Activated T-cell treated with anti-CD3 and anti-CD28 coated beads for 24 hours (primary cell): Measurements from ENCODE around the gene NTSR1.

ENCODE experiments used
- DNase-seq: peaks from one replicate; pipeline ENCODE4 v3.0.0-alpha.2; 2020; ENCODE audit warnings: low read depth

Gene NTSR1

DNA sequence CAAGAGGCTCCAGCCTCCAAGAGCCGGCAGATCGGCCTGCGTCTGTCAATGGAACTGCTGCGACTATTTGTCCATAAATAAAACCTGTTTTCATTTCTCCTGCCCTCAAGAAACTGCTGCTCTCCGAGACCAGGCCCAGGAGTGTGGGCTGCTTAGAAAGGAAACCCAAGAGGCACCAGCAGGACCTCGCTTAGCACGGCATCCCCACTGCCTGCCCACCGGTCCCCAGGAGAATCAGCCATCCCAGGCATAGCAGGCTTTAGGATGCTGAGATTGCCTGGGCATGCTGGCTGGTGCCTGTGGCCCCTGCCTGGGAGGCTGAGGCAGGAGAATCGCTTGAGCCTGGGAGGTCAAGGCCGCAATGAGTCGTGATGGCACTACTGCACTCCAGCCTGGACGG lies 17.6 kb downstream of the NTSR1 start:
- DNase-seq: no peak

DNA sequence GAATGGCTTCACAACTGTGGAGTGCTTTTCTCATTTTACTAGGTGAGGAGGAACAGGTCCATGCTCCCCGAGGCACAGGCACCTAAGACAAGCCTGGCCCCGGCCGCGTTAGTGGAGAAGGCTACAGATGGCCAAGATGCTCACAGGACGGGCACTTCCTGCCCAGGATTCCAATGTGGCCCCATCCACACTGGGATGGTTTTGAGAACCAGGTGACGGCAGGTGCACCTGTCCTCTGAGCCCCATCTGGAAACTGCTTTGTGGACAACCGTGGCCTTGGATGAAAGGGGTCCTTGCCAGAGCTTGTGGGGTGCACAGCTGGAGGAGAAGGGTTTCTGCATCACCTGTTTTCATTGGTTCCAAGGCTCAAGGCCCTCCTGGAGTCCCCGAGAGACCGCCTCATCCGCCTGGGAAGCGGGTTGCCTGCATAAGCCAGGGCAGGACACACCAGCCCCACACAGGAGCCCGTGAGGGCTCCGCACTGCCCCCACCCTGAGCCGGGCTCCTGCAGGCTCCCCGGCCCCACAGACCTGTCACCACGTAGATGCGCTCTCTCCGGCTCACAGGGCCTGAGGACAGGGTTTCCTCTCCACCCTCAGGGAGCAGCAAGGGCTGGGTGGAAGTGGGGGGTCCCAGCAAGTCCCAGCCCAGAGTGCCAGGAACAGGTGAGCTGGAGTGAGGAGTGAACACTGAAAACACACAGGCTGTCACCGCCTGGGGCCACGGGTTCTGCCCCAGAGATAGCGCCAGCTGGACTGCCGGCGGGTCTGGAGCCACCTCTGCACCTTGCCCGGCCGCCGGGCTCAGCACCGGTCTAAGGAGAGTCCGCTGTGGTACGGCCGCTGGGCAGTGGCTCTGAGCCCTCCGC lies 18.3 kb downstream of the NTSR1 start:
- DNase-seq: no peak

DNA sequence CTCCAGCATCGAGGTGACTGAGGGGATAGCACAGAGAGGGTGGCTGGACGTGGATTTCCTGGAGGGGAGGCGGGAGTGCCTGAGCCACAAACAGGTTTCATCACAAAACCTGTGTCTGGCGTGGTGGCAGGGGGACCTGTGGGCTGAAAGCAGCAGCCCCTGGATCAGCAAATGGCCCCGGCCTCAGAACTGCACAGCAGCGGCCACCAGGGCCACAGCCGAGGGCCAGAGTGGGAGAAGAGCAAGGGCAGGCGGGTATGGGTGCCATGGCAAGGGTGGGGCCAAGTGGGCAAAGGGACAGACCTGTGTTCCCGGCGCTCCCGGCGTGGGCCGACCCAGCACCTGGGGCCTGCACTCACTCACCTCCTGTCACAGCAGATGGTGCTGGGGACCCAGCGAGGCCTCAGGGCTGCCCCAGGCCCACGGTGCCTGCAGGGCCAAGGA lies 19.0 kb downstream of the NTSR1 start:
- no peak for DNase-seq

DNA sequence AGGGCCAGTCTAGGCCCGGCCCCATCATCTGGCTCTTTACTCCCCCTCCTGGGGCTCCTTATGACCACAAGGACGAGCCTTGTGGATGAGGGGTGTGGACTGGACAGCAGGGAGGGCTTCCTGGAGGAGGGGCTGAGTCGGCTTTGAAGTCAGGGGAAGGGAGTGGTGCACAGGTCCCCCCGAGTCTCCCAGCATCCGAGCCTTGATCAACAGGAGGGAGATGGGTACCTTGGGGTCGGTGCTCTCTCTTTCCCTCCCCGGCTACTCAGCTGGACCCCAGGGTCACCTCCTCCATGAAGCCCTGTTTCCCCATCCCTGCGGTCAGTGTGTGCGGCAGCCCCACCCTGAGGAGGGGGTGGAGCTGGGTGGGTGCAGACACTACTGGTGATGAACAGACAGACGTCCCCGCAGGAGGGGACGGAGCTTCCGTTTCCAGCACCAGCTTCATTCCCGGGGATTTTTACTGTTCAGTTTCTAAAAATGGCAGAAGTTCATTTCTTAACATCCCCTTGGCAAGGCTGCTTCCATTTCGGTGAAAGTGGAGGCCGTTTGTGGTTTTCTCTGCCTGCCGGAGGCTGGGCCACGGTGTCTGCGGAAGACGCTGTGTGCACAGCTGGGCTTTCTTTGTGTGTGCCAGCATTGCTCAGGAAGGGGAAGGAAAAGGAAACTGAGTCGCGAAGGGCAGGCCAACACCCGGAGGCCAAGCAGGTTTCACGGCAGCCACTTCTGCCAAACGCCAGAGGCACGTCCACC lies 19.6 kb downstream of the NTSR1 start:
- DNase-seq: no peak

DNA sequence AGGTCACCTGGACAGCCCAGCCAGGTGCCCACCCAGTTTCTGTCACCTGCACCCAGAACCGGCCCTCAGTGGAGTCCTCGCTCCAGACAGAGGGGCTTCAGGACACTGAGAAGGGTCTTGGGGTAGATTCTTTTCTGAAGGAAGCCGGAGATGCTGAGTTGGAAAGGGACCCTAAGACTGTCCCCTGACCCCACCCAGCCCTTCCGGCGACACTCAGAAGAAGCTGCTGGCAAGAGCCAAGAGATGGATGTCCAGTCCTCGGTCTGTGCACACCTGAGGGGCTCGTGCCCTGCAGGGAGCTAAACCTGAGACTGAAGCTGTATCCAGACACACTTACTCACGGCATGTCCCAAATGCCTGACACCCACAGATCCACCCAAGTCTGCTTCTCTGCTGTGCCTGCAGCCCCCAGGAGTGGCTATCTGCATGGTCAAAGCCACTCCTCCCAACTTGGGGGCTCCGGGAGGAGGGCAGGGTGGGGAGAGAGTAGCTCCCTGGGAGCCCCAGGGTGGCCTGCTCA lies 20.2 kb downstream of the NTSR1 start:
- DNase-seq: no peak

- no peak for DNase-seq
Observed at GRCh38 chr20:62730481-62730880, 21.8 kb downstream of the NTSR1 start.

GRCh38 chr20:62732031-62732760 lies 23.6 kb downstream of the NTSR1 start:
- no peak for DNase-seq

DNA sequence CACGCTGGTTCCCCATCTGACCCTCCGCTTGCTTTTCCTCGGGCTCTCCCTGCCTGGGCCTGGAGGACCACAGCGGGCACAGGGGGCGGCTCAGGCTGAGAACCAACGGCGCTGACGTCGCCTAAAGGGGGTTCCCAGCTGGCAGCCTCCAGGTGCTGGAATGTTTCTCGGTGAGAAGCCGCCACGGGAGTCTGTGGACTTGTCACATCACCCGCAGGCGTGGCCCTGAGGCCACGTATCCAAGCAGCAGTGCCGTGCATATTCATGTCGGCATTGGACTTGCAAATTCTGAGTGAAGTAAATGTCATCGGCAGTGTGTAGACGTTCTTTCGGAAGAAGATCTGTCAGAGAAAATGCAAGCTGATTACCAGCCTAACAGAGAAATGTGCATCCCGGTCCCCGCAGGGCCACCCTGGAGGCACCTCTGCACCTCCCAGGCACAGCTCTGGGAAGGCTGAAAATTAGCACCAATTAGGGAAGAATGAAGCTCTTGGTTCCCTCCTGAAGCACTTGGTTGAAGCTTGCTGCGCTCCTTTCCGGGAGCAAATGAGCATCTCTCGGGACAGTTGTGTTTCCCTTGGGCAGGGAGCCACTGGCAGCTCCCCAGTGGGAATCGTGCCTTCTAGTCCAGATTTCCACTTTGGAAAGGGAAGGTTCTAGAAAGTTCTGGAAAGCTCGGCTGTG lies 24.3 kb downstream of the NTSR1 start:
- no peak for DNase-seq

DNA sequence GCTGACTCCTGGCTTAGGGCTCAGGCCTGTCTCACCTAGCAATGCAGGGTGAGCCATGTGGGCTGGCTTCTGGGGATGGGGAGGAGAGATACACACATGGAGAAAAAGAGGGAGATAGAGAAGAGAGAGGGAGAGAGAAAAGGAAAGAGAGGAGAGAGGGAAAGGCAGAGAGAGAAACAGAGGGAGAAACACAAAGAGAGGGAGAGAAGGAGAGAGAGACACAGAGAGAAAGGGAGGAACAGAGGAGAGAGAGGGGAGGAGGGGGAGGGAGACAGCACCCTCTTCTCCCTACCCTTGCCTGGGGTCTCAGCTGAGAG lies 24.8 kb downstream of the NTSR1 start:
- no peak for DNase-seq

DNA sequence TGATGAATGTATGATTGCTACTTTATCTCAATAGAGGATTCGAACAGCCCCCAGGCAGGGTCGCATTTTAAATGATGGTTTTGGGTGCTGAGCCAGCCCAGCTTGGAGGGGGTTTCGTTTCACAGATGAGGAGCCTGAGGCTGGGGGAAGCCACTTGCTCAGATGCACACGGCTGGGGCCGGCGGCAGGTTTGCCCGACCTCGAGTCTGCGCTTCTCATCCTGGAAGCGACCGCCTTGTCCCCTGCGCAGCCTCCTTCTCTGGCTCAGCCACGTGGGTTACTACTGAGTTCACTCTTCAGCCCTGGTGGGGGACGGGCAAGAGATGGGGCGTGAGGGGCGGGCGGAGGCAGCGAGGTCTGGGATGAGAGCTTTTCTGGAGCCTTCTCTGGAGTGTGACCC lies 25.3 kb downstream of the NTSR1 start:
- no peak for DNase-seq

DNA sequence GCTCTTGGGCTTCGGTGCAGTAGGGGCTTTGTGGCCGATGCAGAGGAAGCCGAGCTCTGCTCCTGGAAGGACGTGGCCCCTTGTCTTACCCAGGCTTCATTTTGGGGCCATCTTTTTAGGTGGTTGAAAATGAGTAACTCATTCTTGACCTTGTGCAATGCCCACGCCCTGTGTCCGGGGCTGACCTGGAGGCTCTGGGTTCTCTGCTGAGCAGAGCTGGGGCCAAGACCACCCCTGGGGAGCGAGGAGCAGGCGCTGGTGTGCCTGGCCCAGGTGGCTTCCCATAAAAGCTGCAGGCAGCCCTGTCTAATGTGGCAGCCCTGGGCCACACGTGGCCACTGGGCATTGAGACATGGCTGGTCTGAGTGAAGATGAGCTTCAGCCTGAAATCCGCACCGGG lies 25.7 kb downstream of the NTSR1 start:
- DNase-seq: no peak

DNA sequence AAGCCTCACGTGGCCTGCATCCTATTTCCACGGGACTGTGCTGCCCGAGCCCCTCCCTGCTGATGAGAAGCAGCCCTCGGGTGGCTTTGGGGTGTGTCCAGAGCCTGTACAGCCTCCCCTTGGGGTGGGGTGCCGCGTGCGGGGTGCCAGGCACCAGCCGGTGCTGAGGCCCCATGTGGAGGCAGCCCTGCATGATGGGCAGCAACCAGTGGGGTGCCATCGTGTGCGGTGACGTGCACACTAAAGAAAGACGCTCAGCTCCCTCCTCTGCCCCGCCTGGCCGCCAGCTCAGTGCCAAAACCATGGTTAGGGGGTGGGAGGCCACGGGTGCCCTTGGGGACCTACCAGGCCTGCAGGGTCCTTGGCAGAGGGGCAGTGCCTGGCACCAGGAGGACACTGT lies 26.2 kb downstream of the NTSR1 start:
- no peak for DNase-seq

- DNase-seq: no peak
Observed at GRCh38 chr20:62735331-62735821, 26.7 kb downstream of the NTSR1 start.

- DNase-seq: no peak
Observed at GRCh38 chr20:62736026-62736406, 27.4 kb downstream of the NTSR1 start.

GRCh38 chr20:62736407-62737071 lies 27.9 kb downstream of the NTSR1 start:
- no peak for DNase-seq

- DNase-seq: no peak
Observed at GRCh38 chr20:62737271-62737811, 28.7 kb downstream of the NTSR1 start.

- no peak for DNase-seq
Observed at GRCh38 chr20:62738025-62738881, 29.6 kb downstream of the NTSR1 start.

- DNase-seq: no peak
Observed at GRCh38 chr20:62739067-62739466, 30.4 kb downstream of the NTSR1 start.

DNA sequence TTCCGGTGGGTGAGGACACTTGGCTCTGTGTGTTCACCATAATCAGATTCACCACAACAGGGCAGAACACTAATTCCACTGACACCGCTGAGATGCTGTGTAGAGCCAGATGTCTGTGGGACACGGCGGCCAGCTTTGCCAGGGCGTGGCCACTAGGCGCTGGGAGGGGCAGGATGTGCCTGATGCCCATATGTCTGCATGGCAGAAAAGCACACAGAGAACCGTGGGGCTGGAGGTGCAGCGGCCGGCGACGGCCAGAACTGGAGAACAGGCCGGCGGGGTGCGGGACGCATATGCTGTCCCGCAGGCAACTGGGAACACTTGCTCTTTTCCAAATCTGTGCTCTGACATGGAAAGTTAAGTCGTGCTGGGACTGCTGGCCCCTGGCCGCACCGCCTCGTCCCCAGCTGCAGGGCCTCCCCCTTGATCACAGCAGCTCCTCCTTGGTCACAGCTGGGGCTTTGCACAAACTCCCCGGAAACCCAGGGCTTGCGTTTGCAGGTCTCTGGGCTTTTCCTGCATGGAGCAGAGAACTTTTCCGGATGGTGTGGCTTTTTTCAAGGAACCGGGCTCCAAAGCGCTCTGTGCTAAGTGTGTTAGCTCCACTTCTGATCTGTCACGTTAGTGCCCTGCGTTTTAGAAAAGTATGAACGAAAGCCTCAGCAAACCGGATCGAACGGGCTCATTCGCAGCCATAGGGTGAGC lies 31.1 kb downstream of the NTSR1 start:
- no peak for DNase-seq
